ENCODE results near the gene DDIT3.
"Not testable (repeated sequence)": the region's sequence is repeated elsewhere in the genome, so short reads cannot be mapped to it uniquely, and the experiment has no call there.

GRCh38 chr12:57514246-57514645, 6.1 kb downstream of the DDIT3 start:
- TF ChIP-seq POLR2AphosphoS5 (IDR thresholded peaks at IDR 0.05; ENCODE audit: borderline replicate concordance, low read depth, low read length); EZH2 (IDR thresholded peaks at IDR 0.05): not testable (repeated sequence)
